ENCODE results near the gene TRUB1.
A peak's percentile ranks its signal among the peaks of the same experiment; 100 is the strongest.

Gene TRUB1

GRCh38 chr10:114899982-114900381 is 38.0 kb upstream of the TRUB1 start:
- Histone ChIP-seq H3K4ac (ENCODE audit: low read depth, low read length) (no peak overlapping the region), H3K36me3 (ENCODE audit: control insufficient read depth, insufficient read depth, low read length) (no peaks in the 10 kb centered on the region), H3K27me3 (ENCODE audit: insufficient read depth, low read length, poor library complexity) (no peaks in the 10 kb centered on the region), H3K18ac (ENCODE audit: low read length) (no peak overlapping the region), H2BK15ac (replicated peaks; ENCODE audit: low read depth) (no peak overlapping the region), H3K27ac (ENCODE audit: low read depth, low read length) (no peak overlapping the region), H3K56ac (ENCODE audit: low read length) (no peak overlapping the region), H2AK5ac (ENCODE audit: low read length) (no peak overlapping the region), H3K23ac (ENCODE audit: low read length) (no peak overlapping the region), H3K79me2 (ENCODE audit: control insufficient read depth, insufficient read depth, low read length) (no peaks in the 10 kb centered on the region), H3K79me1 (ENCODE audit: low read length) (no peaks in the 10 kb centered on the region), H3K4me2 (ENCODE audit: low read length) (no peak overlapping the region), H3K4me3 (ENCODE audit: low read length) (no peak overlapping the region), H2BK5ac (ENCODE audit: low read length) (no peak overlapping the region), H3K4me1 (ENCODE audit: control insufficient read depth, low read depth, low read length) (peaks cover 5% of the 10 kb centered on the region), H4K8ac (ENCODE audit: low read depth, low read length) (no peak overlapping the region), H2BK120ac (ENCODE audit: low read depth, low read length) (no peak overlapping the region), H3K9ac (ENCODE audit: low read length) (no peak overlapping the region), H4K5ac (ENCODE audit: low read length) (no peak overlapping the region)
- DNase-seq, result no peak
- WGBS (ENCODE audit: extremely low coverage, insufficient coverage, low lambda C conversion rate), result no CpG with 5 or more reads among the region's 2 CpGs

GRCh38 chr10:114900658-114901057 is 37.3 kb upstream of the TRUB1 start:
- Histone ChIP-seq H3K27ac (ENCODE audit: low read depth, low read length) (no peak overlapping the region), H3K4me3 (ENCODE audit: low read length) (no peak overlapping the region), H4K8ac (ENCODE audit: low read depth, low read length) (no peak overlapping the region), H3K79me1 (ENCODE audit: low read length) (no peaks in the 10 kb centered on the region), H3K9ac (ENCODE audit: low read length) (no peak overlapping the region), H2AK5ac (ENCODE audit: low read length) (no peak overlapping the region), H3K23ac (ENCODE audit: low read length) (no peak overlapping the region), H3K79me2 (ENCODE audit: control insufficient read depth, insufficient read depth, low read length) (no peaks in the 10 kb centered on the region), H3K36me3 (ENCODE audit: control insufficient read depth, insufficient read depth, low read length) (no peaks in the 10 kb centered on the region), H3K4me2 (ENCODE audit: low read length) (no peak overlapping the region), H3K4ac (ENCODE audit: low read depth, low read length) (no peak overlapping the region), H3K27me3 (ENCODE audit: insufficient read depth, low read length, poor library complexity) (no peaks in the 10 kb centered on the region), H2BK5ac (ENCODE audit: low read length) (no peak overlapping the region), H3K18ac (ENCODE audit: low read length) (no peak overlapping the region), H4K5ac (ENCODE audit: low read length) (no peak overlapping the region), H2BK15ac (replicated peaks; ENCODE audit: low read depth) (no peak overlapping the region), H3K4me1 (ENCODE audit: control insufficient read depth, low read depth, low read length) (peaks cover 3% of the 10 kb centered on the region), H3K56ac (ENCODE audit: low read length) (no peak overlapping the region), H2BK120ac (ENCODE audit: low read depth, low read length) (no peak overlapping the region)
- DNase-seq, result no peak
- no CpG with 5 or more reads among the region's 12 CpGs for WGBS (ENCODE audit: extremely low coverage, insufficient coverage, low lambda C conversion rate)

DNA sequence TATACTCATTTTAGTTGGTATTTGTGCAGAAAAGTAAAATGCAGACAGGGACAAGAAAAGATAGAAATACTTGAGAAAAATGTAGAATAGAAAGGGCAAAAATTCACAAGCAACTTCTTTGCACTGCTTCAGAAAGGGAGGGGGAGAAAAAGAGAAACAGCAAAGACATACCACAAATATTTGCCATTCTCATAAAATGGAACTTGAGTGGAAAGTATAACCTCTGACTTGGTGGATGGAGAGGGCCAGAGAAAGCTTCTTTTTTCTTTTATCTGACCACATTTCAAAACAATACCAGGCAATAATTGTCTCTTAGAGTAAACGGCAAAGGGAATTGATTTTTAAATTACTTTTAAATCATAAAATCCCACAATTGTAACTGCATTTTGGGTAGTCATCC is 35.8 kb upstream of the TRUB1 start:
- H3K79me2 ChIP-seq (ENCODE audit: control insufficient read depth, insufficient read depth, low read length), result no peaks in the 10 kb centered on the region
- no peak overlapping the region for H2BK15ac ChIP-seq (replicated peaks; ENCODE audit: low read depth)
- no peak overlapping the region for H2BK5ac ChIP-seq (ENCODE audit: low read length)
- no peak overlapping the region for H3K4me3 ChIP-seq (ENCODE audit: low read length)
- H3K27ac ChIP-seq (ENCODE audit: low read depth, low read length), result no peak overlapping the region
- H2AK5ac ChIP-seq (ENCODE audit: low read length), result no peak overlapping the region
- no peak overlapping the region for H3K23ac ChIP-seq (ENCODE audit: low read length)
- no peaks in the 10 kb centered on the region for H3K27me3 ChIP-seq (ENCODE audit: insufficient read depth, low read length, poor library complexity)
- no peak overlapping the region for H3K9ac ChIP-seq (ENCODE audit: low read length)
- H2BK120ac ChIP-seq (ENCODE audit: low read depth, low read length), result no peak overlapping the region
- H4K8ac ChIP-seq (ENCODE audit: low read depth, low read length), result no peak overlapping the region
- no peaks in the 10 kb centered on the region for H3K4me1 ChIP-seq (ENCODE audit: control insufficient read depth, low read depth, low read length)
- H3K4ac ChIP-seq (ENCODE audit: low read depth, low read length), result no peak overlapping the region
- no peak overlapping the region for H3K18ac ChIP-seq (ENCODE audit: low read length)
- H3K79me1 ChIP-seq (ENCODE audit: low read length), result no peaks in the 10 kb centered on the region
- H3K36me3 ChIP-seq (ENCODE audit: control insufficient read depth, insufficient read depth, low read length), result no peaks in the 10 kb centered on the region
- H4K5ac ChIP-seq (ENCODE audit: low read length), result no peak overlapping the region
- no peak overlapping the region for H3K56ac ChIP-seq (ENCODE audit: low read length)
- DNase-seq, result no peak
- H3K4me2 ChIP-seq (ENCODE audit: low read length), result no peak overlapping the region
- WGBS (ENCODE audit: extremely low coverage, insufficient coverage, low lambda C conversion rate), result no CpG with 5 or more reads among the region's 1 CpG

DNA sequence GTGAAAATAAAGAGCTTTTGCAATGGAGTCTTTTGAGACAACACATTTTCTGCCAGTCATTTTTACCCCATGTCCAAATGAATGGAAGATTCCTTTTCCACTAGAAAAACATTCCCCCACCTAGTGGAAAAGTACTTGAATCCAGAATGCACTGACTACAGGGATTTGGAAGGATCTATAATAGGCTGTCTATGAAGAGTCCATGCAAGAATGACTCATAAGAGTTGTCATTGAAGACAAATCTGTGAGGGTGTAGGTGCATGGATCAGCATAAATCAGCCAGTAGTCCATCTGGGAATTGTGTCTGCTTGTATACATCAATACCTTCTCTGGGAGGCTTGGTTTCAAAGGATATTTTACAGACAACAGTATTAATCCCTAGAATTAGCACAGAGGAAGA is 32.5 kb upstream of the TRUB1 start:
- no peak for DNase-seq
- H3K4me2 ChIP-seq (ENCODE audit: low read length), result no peak overlapping the region

GRCh38 chr10:114906981-114907380 is 31.0 kb upstream of the TRUB1 start:
- no peak overlapping the region for H4K8ac ChIP-seq (ENCODE audit: low read depth, low read length)
- WGBS (ENCODE audit: extremely low coverage, insufficient coverage, low lambda C conversion rate), result no CpG with 5 or more reads among the region's 3 CpGs
- H3K4me3 ChIP-seq (ENCODE audit: low read length), result no peak overlapping the region
- H3K79me1 ChIP-seq (ENCODE audit: low read length), result no peaks in the 10 kb centered on the region
- no peaks in the 10 kb centered on the region for H3K27me3 ChIP-seq (ENCODE audit: insufficient read depth, low read length, poor library complexity)
- no peak overlapping the region for H2BK120ac ChIP-seq (ENCODE audit: low read depth, low read length)
- no peak overlapping the region for H3K56ac ChIP-seq (ENCODE audit: low read length)
- no peak overlapping the region for H3K4ac ChIP-seq (ENCODE audit: low read depth, low read length)
- no peak overlapping the region for H3K23ac ChIP-seq (ENCODE audit: low read length)
- H2BK15ac ChIP-seq (replicated peaks; ENCODE audit: low read depth), result no peak overlapping the region
- H3K4me1 ChIP-seq (ENCODE audit: control insufficient read depth, low read depth, low read length), result no peaks in the 10 kb centered on the region
- no peak overlapping the region for H3K18ac ChIP-seq (ENCODE audit: low read length)
- H2BK5ac ChIP-seq (ENCODE audit: low read length), result no peak overlapping the region
- no peak overlapping the region for H4K5ac ChIP-seq (ENCODE audit: low read length)
- no peaks in the 10 kb centered on the region for H3K79me2 ChIP-seq (ENCODE audit: control insufficient read depth, insufficient read depth, low read length)
- no peaks in the 10 kb centered on the region for H3K36me3 ChIP-seq (ENCODE audit: control insufficient read depth, insufficient read depth, low read length)
- H3K27ac ChIP-seq (ENCODE audit: low read depth, low read length), result no peak overlapping the region
- no peak for DNase-seq
- H2AK5ac ChIP-seq (ENCODE audit: low read length), result no peak overlapping the region
- H3K4me2 ChIP-seq (ENCODE audit: low read length), result no peak overlapping the region
- no peak overlapping the region for H3K9ac ChIP-seq (ENCODE audit: low read length)

More for the DNA sequence above, 32.5 kb upstream of the TRUB1 start:
- H2BK120ac ChIP-seq (ENCODE audit: low read depth, low read length), result no peak overlapping the region
- H3K36me3 ChIP-seq (ENCODE audit: control insufficient read depth, insufficient read depth, low read length), result no peaks in the 10 kb centered on the region
- no peak overlapping the region for H2BK5ac ChIP-seq (ENCODE audit: low read length)
- no peak overlapping the region for H3K56ac ChIP-seq (ENCODE audit: low read length)
- H2BK15ac ChIP-seq (replicated peaks; ENCODE audit: low read depth), result no peak overlapping the region
- no peaks in the 10 kb centered on the region for H3K4me1 ChIP-seq (ENCODE audit: control insufficient read depth, low read depth, low read length)
- no peak overlapping the region for H3K27ac ChIP-seq (ENCODE audit: low read depth, low read length)
- H3K4me3 ChIP-seq (ENCODE audit: low read length), result no peak overlapping the region
- H2AK5ac ChIP-seq (ENCODE audit: low read length), result no peak overlapping the region
- no peak overlapping the region for H3K23ac ChIP-seq (ENCODE audit: low read length)
- H3K79me1 ChIP-seq (ENCODE audit: low read length), result no peaks in the 10 kb centered on the region
- no peak overlapping the region for H3K4ac ChIP-seq (ENCODE audit: low read depth, low read length)
- H3K79me2 ChIP-seq (ENCODE audit: control insufficient read depth, insufficient read depth, low read length), result no peaks in the 10 kb centered on the region
- no peak overlapping the region for H3K9ac ChIP-seq (ENCODE audit: low read length)
- H3K27me3 ChIP-seq (ENCODE audit: insufficient read depth, low read length, poor library complexity), result no peaks in the 10 kb centered on the region
- H3K18ac ChIP-seq (ENCODE audit: low read length), result no peak overlapping the region
- no peak overlapping the region for H4K8ac ChIP-seq (ENCODE audit: low read depth, low read length)
- H4K5ac ChIP-seq (ENCODE audit: low read length), result no peak overlapping the region

DNA sequence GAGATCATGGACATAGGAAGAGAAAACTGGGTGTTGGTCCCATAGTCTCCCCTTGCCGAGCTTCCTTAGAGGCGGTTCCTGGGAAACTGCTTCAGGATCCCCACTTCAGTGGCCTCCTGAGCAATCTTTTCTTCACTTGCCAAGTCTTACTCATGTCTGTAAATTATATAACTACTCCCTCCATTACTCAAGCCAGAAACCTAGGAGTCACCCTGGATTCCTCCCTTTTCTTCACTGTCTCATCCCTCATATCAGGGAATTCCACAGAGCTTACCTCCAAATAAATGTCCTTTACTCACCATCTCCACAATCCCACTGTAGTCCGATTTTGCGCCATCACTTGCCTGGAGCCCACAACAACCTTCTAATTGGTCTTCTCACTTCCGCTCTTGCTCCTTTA is 29.1 kb upstream of the TRUB1 start:
- no peaks in the 10 kb centered on the region for H3K4me1 ChIP-seq (ENCODE audit: control insufficient read depth, low read depth, low read length)
- no peak for DNase-seq
- no peaks in the 10 kb centered on the region for H3K36me3 ChIP-seq (ENCODE audit: control insufficient read depth, insufficient read depth, low read length)
- no peaks in the 10 kb centered on the region for H3K79me1 ChIP-seq (ENCODE audit: low read length)
- no peak overlapping the region for H3K4me2 ChIP-seq (ENCODE audit: low read length)
- no peak overlapping the region for H3K4ac ChIP-seq (ENCODE audit: low read depth, low read length)
- no peak overlapping the region for H2BK15ac ChIP-seq (replicated peaks; ENCODE audit: low read depth)
- no peaks in the 10 kb centered on the region for H3K27me3 ChIP-seq (ENCODE audit: insufficient read depth, low read length, poor library complexity)
- H3K4me3 ChIP-seq (ENCODE audit: low read length), result no peak overlapping the region
- no peak overlapping the region for H4K5ac ChIP-seq (ENCODE audit: low read length)
- H2BK120ac ChIP-seq (ENCODE audit: low read depth, low read length), result peak overlapping the region; percentile 6
- WGBS (ENCODE audit: extremely low coverage, insufficient coverage, low lambda C conversion rate), result no CpG with 5 or more reads among the region's 5 CpGs
- H2AK5ac ChIP-seq (ENCODE audit: low read length), result no peak overlapping the region
- no peak overlapping the region for H3K9ac ChIP-seq (ENCODE audit: low read length)
- H4K8ac ChIP-seq (ENCODE audit: low read depth, low read length), result no peak overlapping the region
- no peak overlapping the region for H3K56ac ChIP-seq (ENCODE audit: low read length)
- H3K27ac ChIP-seq (ENCODE audit: low read depth, low read length), result no peak overlapping the region
- no peaks in the 10 kb centered on the region for H3K79me2 ChIP-seq (ENCODE audit: control insufficient read depth, insufficient read depth, low read length)
- H3K18ac ChIP-seq (ENCODE audit: low read length), result no peak overlapping the region
- H3K23ac ChIP-seq (ENCODE audit: low read length), result no peak overlapping the region
- no peak overlapping the region for H2BK5ac ChIP-seq (ENCODE audit: low read length)

All from mesendoderm (in vitro differentiated cells).